ENCODE data around the gene PIP4K2A. TPM values are rescaled to one million over a fixed set of nuclear protein-coding genes. Genes with fewer than 3 reads are reported as not detected.

The PIP4K2A gene
- total RNA-seq, 4 donors from 2014 or later: 3.1 to 19.1 (median 7.6) TPM

DNA sequence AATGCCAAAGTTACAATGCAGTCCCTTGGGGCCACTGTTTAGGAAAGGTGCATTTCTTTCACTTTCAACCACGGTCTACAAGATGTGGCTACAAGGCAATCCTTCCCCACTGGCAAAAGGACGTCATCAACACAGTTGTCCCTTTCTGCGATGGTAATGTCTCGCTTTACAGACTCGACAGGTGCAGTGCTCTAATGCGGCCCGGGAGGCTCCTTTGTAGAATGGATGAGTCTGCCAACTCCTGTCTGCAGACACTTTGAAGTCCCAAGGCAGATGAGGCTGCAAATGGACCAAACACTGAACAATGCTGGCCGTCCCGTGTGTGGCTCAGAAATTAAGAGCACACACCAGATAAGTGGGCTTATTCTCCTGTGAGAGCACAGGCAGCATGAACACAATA lies 133.7 kb downstream of the PIP4K2A start:
- no peak overlapping the region for H3K27ac ChIP-seq
- peaks cover 0 to 69% (median 0%) of the 10 kb centered on the region in 3 donors for H3K36me3 ChIP-seq
- H3K9me3 ChIP-seq: no peaks in the 10 kb centered on the region
- intact Hi-C loops (cut with DNase I): no loop called here
- WGBS, 2 donors: 88 to 93% methylated on average over 7 to 9 of the region's 9 CpGs
- no peak for DNase-seq
- no peak overlapping the region for H3K4me3 ChIP-seq
- H3K27me3 ChIP-seq: no peaks in the 10 kb centered on the region
- no peaks in the 10 kb centered on the region for H3K4me1 ChIP-seq
- no peak for TF ChIP-seq POLR2A (IDR thresholded peaks at IDR 0.05)

DNA sequence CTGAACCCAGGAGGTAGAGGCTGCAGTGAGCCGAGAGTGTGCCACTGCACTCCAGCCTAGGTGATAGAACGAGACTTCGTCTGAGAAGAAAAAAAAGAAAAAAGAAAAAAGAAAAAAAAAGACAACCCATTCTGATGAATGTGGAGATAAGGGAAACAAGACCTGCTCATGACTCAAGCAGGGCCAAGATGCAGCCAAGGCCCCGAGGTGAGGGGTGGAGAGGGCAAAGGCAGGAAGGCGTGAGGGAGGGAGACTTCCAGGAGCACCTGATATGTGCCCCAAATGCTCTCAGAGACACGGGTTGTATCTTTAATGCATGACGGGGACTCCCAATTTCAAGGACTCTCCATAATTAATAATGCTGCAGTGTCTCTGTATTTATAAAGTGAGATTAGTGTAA lies 134.6 kb downstream of the PIP4K2A start:
- H3K36me3 ChIP-seq: peaks cover 0 to 71% (median 0%) of the 10 kb centered on the region in 3 donors
- intact Hi-C loops (cut with DNase I): no loop called here
- 84% methylated on average over 7 of the region's 7 CpGs for WGBS, 2 donors

DNA sequence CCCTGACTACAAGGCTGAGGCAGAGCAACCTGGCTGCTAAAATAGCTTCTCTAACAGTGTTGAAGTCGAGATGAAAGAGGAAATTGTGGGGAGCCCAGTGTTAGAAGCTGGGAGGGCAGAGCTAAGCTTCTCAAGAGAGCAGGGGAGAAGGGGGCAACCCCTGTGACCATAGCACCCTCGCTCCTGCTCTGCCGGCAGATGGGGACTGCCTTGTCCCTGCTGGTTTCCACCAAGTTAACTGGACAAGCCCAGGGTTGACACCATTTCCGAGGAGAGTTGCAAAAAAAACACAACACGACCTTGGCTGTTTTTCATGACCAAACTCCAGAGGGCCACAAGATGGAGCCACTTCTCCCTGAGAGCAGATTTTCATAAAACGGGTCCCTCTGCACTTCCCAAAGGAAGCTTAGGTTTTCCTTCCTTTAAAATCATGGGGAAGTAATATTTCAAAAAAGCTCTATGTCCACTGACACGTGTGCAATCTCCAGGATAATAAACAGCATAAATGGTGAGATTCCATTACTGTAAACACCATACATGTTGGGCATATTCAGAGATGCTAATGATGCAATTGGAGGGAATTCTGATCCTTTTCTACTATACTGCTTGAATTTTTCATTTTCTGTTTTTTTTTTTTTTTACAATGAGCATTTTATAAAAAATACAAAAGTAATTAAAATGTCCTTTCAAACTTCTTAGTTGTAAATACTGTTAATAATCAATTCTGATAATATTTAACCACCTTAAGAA lies 140.4 kb downstream of the PIP4K2A start:
- H3K9me3 ChIP-seq: no peaks in the 10 kb centered on the region
- WGBS, 2 donors: 58 to 66% methylated on average over 5 to 7 of the region's 7 CpGs
- TF ChIP-seq CTCF (IDR thresholded peaks at IDR 0.05) (peak in 5 of 6 experiments; percentile 27 to 49 (median 40)), POLR2A (IDR thresholded peaks at IDR 0.05) (no peak)
- H3K36me3 ChIP-seq: peaks cover 0 to 61% (median 0%) of the 10 kb centered on the region in 3 donors
- intact Hi-C loops (cut with DNase I): no loop called here
- H3K4me1 ChIP-seq: no peaks in the 10 kb centered on the region
- H3K4me3 ChIP-seq: no peak overlapping the region
- no peak overlapping the region for H3K27ac ChIP-seq
- no peaks in the 10 kb centered on the region for H3K27me3 ChIP-seq
- no peak for DNase-seq

More for the DNA sequence above, 134.6 kb downstream of the PIP4K2A start:
- Histone ChIP-seq H3K27me3 (no peaks in the 10 kb centered on the region), H3K4me3 (no peak overlapping the region), H3K9me3 (no peaks in the 10 kb centered on the region), H3K27ac (no peak overlapping the region), H3K4me1 (no peaks in the 10 kb centered on the region)
- no peak for TF ChIP-seq POLR2A (IDR thresholded peaks at IDR 0.05)
- no peak for TF ChIP-seq CTCF (IDR thresholded peaks at IDR 0.05)
- no peak for DNase-seq

DNA sequence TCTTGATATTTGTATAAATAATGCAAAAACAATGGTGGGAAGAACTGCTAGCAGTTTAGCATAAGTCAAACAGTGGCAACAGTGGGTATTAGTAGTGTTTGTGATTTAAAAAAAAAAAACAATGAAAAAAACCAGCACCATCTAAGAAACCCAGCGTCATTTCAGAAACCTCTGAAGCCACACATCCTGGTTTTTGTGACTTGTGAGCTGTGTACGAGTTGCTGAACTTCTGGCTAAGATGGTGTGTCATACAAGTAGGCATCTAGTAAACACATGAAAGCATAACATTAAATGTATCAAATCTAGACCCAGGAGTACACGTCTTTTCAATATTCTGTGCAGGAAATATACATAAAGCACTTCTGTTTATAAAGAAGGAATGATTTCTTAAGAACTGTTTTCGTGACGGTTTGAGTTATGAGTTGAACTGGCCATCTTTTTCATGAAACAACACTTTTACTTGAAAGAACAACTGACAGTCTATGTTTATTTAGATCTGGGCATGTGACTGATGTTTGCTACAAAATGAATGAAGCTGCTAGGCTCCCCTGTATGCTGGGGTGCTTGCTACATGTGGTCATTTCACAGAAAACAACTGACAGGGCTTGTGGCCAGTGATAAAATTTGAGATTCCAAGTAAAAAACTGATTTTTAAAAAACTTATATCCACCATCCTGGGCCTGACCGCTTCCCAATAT lies 143.5 kb downstream of the PIP4K2A start:
- TF ChIP-seq POLR2A (IDR thresholded peaks at IDR 0.05) (no peak), CTCF (IDR thresholded peaks at IDR 0.05) (no peak)
- Histone ChIP-seq H3K9me3 (no peaks in the 10 kb centered on the region), H3K4me3 (no peak overlapping the region), H3K27ac (no peak overlapping the region), H3K4me1 (no peaks in the 10 kb centered on the region), H3K27me3 (no peaks in the 10 kb centered on the region), H3K36me3 (peaks cover 0 to 52% (median 0%) of the 10 kb centered on the region in 3 donors)
- intact Hi-C loops (cut with DNase I): no loop called here
- 61 to 70% methylated on average over 6 of the region's 6 CpGs for WGBS, 2 donors
- DNase-seq: no peak

GRCh38 chr10:22570234-22570633 lies 144.1 kb downstream of the PIP4K2A start:
- H3K36me3 ChIP-seq: peaks cover 0 to 48% (median 0%) of the 10 kb centered on the region in 3 donors
- no peaks in the 10 kb centered on the region for H3K9me3 ChIP-seq
- 70 to 84% methylated on average over 3 to 4 of the region's 4 CpGs for WGBS, 2 donors
- no peak overlapping the region for H3K27ac ChIP-seq
- H3K4me1 ChIP-seq: no peaks in the 10 kb centered on the region
- intact Hi-C loops (cut with DNase I): no loop called here
- no peak for TF ChIP-seq CTCF (IDR thresholded peaks at IDR 0.05)
- no peak for TF ChIP-seq POLR2A (IDR thresholded peaks at IDR 0.05)
- no peak for DNase-seq
- H3K4me3 ChIP-seq: no peak overlapping the region
- H3K27me3 ChIP-seq: no peaks in the 10 kb centered on the region
